Neural cell (in vitro differentiated cells): ENCODE results near the gene DNM1.

ENCODE experiments used
- EZH2 ChIP-seq: fragments of 200-600, 300-800 bp; shearing (Covaris generic), sonication (generic); IDR thresholded peaks from 2 replicates; pipeline ENCODE4 v1.6.1; 2014; ENCODE audit warnings: antibody characterized with exemption, low read length, borderline replicate concordance, mild to moderate bottlenecking; ENCODE audit not compliant: insufficient read depth, poor library complexity, severe bottlenecking
- MXI1 ChIP-seq: fragments of 450-650 bp; conservative IDR thresholded peaks from 2 replicates; pipeline ENCODE4 v1.6.1; 2014; ENCODE audit warnings: antibody characterized with exemption, mild to moderate bottlenecking; ENCODE audit not compliant: poor library complexity, severe bottlenecking
- SMC3 ChIP-seq: fragments of 450-650 bp; conservative IDR thresholded peaks from 2 replicates; pipeline ENCODE4 v1.6.1; 2014; ENCODE audit warnings: antibody characterized with exemption, mild to moderate bottlenecking, moderate library complexity; ENCODE audit not compliant: poor library complexity
- TF ChIP-seq, protein P1 (sequence below): fragments of 450-650 bp; IDR thresholded peaks from 2 replicates; pipeline ENCODE4 v1.5.1; 2014; ENCODE audit warnings: antibody characterized with exemption, mild to moderate bottlenecking, moderate library complexity; ENCODE audit not compliant: poor library complexity, severe bottlenecking
- TF ChIP-seq, protein P2 (sequence below): IDR thresholded peaks from 2 replicates; pipeline ENCODE4 v1.6.1; 2012; ENCODE audit warnings: borderline replicate concordance

DNA sequence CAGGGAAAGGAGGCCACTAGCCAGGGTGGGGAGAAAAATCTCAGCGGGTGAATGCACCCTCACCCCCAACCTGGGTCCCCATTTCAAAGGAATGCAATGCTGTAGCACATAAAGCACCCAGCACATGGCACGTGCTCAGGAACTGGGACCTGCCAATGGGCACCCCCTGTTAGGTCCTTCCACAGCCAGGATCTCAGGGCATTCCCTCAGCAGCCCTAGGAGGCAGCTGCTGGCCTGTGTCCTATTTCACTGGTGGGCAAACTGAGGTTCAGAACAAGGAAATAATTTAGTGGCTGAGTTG lies 8.8 kb downstream of the DNM1 start:
- TF ChIP-seq, protein P1, sequence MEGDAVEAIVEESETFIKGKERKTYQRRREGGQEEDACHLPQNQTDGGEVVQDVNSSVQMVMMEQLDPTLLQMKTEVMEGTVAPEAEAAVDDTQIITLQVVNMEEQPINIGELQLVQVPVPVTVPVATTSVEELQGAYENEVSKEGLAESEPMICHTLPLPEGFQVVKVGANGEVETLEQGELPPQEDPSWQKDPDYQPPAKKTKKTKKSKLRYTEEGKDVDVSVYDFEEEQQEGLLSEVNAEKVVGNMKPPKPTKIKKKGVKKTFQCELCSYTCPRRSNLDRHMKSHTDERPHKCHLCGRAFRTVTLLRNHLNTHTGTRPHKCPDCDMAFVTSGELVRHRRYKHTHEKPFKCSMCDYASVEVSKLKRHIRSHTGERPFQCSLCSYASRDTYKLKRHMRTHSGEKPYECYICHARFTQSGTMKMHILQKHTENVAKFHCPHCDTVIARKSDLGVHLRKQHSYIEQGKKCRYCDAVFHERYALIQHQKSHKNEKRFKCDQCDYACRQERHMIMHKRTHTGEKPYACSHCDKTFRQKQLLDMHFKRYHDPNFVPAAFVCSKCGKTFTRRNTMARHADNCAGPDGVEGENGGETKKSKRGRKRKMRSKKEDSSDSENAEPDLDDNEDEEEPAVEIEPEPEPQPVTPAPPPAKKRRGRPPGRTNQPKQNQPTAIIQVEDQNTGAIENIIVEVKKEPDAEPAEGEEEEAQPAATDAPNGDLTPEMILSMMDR, result no peak
- TF ChIP-seq, protein P2, sequence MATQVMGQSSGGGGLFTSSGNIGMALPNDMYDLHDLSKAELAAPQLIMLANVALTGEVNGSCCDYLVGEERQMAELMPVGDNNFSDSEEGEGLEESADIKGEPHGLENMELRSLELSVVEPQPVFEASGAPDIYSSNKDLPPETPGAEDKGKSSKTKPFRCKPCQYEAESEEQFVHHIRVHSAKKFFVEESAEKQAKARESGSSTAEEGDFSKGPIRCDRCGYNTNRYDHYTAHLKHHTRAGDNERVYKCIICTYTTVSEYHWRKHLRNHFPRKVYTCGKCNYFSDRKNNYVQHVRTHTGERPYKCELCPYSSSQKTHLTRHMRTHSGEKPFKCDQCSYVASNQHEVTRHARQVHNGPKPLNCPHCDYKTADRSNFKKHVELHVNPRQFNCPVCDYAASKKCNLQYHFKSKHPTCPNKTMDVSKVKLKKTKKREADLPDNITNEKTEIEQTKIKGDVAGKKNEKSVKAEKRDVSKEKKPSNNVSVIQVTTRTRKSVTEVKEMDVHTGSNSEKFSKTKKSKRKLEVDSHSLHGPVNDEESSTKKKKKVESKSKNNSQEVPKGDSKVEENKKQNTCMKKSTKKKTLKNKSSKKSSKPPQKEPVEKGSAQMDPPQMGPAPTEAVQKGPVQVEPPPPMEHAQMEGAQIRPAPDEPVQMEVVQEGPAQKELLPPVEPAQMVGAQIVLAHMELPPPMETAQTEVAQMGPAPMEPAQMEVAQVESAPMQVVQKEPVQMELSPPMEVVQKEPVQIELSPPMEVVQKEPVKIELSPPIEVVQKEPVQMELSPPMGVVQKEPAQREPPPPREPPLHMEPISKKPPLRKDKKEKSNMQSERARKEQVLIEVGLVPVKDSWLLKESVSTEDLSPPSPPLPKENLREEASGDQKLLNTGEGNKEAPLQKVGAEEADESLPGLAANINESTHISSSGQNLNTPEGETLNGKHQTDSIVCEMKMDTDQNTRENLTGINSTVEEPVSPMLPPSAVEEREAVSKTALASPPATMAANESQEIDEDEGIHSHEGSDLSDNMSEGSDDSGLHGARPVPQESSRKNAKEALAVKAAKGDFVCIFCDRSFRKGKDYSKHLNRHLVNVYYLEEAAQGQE, result no peak
- TF ChIP-seq SMC3, result no peak
- no peak for TF ChIP-seq EZH2
- no peak for TF ChIP-seq MXI1
